GM19397 (cell line): ENCODE results near the gene OXLD1.

Source experiments
- ATAC-seq: cut with Tn5 transposase; IDR thresholded peaks from one replicate; pipeline ENCODE4 v1.9.1; 2021; ENCODE audit warnings: mild to moderate bottlenecking, moderate library complexity; ENCODE audit not compliant: unreplicated experiment

The OXLD1 gene

DNA sequence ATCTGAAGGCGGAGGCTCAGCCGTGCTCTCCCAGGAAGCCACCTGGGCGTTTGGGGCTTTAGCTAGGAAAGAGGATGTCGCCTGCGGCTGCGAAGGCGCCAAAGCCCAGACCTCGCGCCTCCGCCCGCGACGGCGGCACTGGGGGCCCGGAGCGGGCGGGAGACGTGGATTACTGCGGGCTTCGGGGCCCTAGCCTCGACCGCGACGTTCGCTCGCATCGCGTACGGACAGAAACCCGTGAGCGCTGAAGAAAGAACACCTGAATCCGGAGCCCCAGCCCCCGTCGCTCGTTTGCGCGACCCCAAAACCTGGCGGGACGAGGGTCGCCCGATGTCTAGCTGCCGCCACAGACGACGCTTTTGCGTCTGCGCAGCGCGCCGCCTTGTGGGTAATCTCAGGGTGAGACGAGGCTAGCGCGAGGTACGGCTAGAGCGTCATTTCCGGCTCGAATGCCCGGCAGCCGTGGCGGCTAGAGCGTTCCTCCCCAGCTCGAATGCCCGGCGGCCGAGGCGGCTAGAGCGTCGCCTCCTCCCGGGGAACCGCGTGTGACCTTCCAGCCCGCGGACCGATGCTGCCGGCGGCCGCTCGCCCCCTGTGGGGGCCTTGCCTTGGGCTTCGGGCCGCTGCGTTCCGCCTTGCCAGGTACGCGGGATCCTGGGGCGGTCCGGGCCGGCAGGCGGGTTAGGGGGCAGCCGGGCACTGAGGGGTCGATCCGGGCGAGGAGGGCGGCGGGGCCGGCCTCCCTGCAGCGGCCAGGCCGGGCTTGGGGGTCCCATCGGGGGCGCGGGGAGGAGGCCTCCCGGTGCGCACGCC, 36.7 kb upstream of the OXLD1 start, which contains the start of gene MRPL12:
TSS of gene MRPL12 (plus strand) at position 434 of the 813 bp plus-strand sequence. CDS start at position 569, 135 bp downstream.
- peak; percentile 81 for ATAC-seq

DNA sequence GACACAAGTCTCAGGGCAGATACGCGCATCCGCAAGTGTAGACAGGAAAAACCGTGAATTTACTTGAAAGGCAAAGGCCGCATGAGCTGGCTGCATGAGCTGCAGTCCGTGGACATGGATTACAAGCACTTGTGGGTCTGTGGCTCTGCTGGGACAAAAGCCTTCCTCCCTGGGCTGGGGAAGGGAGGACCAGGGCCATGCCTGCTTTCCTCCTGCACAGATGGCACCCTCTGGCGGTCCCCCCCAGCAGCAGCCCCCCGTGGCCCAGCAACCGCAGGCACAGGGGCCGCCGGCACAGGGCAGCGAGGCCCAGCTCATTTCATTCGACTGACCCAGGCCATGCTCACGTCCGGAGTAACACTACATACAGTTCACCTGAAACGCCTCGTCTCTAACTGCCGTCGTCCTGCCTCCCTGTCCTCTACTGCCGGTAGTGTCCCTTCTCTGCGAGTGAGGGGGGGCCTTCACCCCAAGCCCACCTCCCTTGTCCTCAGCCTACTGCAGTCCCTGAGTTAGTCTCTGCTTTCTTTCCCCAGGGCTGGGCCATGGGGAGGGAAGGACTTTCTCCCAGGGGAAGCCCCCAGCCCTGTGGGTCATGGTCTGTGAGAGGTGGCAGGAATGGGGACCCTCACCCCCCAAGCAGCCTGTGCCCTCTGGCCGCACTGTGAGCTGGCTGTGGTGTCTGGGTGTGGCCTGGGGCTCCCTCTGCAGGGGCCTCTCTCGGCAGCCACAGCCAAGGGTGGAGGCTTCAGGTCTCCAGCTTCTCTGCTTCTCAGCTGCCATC, 35.1 kb upstream of the OXLD1 start:
- ATAC-seq, result no peak

DNA sequence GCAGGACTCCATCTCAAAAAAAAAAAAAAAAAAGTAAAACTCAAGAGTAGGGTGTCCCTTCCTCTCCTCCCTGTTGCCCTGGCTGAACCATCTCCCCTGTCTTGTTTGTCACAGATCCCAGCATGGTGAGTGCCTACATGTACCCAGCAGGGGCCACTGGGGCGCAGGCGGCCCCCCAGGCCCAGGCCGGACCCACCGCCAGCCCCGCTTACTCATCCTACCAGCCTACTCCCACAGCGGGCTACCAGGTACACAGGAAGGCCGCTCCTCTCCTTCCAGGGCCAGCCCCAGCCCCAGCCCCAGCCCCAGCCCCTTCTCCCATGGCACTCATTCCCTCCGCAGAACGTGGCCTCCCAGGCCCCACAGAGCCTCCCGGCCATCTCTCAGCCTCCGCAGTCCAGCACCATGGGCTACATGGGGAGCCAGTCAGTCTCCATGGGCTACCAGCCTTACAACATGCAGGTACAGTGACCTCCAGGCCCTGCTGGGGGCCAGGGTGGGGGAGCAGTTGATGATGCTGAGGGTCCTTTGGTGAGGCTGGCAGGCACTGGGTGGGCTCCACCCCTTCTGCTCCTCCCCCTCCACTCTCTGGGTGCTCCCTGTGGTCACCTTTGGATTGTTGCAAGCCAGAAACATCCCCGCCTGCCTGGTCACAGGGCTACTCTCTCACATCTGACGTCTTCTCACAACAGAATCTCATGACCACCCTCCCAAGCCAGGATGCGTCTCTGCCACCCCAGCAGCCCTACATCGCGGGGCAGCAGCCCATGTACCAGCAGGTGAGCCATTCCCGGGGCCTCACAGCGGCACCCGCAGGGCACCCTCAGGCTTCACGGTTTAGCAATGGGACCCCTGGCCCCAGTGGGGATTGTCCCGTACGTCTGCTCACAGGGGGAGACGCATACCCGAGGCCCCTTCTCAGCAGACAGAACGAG, 34.2 kb upstream of the OXLD1 start:
- no peak for ATAC-seq

DNA sequence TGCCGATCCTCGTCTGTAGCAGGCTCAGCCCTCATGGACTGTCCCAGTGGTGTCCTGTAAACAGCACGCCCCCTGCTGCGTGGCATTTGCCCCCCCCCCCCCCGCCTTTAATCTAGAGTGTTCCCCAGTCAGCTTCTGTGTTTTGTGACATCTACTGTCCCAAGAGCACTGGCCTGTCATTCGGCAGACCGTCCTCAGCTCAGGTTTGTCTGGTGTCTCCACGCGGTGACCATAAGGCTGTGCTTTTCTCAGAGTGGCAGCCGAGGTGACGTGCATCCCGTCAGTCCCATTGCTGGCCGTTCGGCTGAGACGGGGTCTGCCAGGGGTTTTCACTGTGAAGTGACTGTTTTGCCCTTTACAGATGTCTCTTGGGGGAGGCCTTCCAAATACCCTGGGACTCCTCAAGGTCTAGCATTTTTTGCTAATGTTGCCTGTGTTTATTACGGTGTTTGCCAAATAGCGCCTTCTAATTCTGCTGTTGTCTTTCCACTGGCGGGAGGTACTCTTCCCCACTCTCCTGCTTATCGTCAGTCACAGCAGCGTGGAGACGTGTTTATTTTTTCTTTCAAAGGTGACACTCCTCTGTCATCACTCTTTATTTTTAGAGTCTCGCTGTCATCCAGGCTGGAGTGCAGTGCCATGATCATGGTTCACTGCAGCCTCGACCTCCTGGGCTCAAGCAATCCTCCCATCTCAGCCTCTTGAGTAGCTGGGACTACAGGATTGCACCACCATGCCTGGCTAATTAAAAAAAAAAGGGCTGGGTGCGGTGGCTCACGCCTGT, 31.0 kb upstream of the OXLD1 start:
- no peak for ATAC-seq

DNA sequence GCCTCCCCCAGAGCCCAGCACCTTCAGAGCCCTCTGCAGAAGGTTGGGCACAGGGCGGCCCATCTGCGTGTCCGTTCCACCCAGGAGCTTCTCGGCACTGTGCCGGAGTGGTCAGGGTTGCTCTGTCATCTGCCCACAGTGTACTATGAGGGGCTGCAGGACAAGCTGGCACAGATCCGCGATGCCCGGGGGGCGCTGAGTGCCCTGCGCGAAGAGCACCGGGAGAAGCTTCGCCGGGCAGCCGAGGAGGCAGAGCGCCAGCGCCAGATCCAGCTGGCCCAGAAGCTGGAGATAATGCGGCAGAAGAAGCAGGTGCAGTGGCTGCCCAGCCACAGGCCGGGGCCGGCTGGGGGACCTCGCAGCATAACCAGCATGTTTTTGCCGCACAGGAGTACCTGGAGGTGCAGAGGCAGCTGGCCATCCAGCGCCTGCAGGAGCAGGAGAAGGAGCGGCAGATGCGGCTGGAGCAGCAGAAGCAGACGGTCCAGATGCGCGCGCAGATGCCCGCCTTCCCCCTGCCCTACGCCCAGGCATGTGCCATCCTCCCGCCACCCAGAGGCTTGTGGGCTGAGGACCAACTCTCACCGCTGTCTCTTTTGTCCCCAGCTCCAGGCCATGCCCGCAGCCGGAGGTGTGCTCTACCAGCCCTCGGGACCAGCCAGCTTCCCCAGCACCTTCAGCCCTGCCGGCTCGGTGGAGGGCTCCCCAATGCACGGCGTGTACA, 30.0 kb upstream of the OXLD1 start:
- no peak for ATAC-seq

DNA sequence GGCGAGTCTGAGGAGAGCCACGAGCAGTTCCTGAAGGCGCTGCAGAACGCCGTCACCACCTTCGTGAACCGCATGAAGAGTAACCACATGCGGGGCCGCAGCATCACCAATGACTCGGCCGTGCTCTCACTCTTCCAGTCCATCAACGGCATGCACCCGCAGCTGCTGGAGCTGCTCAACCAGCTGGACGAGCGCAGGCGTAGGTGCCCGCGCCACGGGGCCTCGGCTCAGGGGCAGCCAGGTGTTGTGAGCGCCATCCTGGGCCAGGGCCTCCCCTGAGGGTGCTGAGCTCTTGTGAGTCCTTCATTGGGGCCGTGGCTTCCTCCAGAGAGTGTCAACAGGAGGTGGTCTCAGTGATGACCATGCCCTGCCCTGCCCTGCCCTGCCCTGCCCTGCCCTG, 29.4 kb upstream of the OXLD1 start:
- no peak for ATAC-seq

DNA sequence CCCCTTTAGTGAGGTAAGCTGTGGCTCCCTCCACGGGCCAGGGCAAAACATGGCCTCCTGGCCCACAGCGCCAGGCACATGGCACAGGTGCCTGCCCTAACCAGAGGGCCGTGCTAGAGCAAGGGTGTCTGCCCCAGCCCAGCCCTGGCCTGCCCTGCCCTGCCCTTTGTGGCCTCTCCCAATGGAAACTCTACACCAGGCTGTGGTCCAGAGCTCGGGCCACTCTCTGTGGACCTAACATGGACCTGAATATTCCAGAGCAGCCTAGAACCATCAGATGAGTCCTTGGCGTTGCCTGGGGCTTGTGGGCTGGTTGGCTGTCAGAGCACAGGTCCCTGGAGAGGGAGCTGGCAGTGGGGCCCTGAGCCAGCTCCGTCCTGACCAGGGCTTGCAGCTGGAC, 28.8 kb upstream of the OXLD1 start:
- ATAC-seq, result no peak

DNA sequence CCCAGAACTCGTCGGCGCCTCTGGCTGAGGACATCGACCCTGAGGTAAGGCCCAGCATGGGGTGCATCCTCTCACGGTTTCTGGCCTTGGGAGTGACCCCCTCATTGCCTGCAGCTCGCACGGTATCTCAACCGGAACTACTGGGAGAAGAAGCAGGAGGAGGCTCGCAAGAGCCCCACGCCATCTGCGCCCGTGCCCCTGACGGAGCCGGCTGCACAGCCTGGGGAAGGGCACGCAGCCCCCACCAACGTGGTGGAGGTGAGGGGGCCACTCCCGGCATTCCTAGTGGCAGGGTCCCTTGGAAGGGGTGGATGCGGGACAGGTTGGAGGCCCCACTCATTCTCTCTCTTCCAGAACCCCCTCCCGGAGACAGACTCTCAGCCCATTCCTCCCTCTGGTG, 28.4 kb upstream of the OXLD1 start:
- ATAC-seq, result no peak

DNA sequence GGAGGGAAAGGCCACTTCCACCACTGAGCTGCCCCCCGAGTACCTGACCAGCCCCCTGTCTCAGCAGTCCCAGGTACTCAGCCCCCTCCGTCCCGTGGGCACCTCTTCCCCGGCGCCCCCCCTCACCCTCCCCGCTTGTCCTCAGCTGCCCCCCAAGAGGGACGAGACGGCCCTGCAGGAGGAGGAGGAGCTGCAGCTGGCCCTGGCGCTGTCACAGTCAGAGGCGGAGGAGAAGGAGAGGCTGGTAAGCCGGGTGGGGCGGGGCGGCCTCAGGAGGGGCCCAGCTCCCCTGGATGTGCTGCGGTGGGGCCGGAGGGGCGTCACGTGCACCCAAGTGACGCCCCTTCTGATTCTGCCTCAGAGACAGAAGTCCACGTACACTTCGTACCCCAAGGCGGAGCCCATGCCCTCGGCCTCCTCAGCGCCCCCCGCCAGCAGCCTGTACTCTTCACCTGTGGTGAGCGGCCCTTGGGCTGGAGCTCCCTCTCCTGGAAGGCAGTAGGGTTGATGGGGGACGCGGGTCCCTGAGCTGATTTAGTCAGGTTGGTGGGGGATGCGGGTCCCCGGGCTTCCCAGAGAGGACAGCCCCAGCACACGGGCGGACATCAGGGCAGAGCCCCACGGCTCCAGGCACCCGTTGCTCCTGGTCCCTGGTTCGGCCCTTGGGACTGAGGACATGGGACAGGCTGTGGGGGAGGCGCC, 27.3 kb upstream of the OXLD1 start:
- no peak for ATAC-seq

DNA sequence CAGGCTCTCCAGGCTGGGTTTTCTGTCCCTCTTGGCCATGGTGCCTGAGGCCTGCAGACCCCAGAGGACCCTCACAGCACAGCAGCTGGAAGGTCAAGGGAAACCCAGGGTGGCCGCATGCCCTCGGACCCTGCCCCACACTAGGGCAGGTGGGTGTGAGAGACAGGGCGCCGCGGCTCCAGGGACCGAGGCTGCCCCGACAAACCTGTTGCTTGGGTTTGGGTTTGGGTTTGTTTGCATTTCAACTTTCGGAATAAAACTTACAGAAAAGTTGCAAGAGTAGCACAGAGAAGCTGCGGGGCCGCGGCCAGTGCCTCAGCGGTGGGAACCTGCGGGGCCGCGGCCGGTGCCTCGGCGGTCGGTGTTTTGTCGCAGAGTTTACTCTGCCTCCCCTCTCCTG, 25.2 kb upstream of the OXLD1 start:
- ATAC-seq, result no peak

DNA sequence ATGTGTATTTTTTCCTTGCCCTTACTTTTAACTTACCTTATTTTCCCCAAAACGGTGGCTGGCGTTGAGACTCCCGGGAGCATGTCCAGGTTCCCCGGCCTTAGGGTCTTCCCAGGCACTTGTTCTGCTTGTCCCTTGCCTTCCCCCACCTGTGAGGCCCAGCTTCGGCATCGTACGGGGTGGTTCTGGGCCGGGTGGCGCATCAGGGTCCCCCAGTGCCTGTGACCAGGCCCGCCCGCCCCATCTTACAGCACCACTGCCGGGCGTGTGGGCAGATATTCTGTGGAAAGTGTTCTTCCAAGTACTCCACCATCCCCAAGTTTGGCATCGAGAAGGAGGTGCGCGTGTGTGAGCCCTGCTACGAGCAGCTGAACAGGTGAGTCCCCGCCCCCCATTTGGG, 24.8 kb upstream of the OXLD1 start:
- ATAC-seq, result no peak

DNA sequence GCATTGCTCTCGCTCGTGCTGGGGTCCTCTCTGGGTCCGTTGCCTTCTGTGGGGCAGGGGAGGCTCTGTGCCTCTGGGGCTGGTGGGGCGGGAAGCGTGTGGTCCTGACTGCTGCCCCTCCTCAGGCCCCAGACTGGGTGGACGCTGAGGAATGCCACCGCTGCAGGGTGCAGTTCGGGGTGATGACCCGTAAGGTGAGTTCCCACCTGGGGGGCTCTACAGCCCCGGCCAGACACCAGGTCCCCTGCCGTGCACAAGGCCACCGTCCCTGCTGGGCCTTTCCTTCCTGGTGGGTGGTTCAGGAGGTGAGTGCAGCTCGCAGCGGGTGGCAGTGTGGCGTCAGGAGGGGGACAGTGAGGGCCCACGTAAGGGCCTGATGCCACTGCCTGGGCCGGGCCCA, 24.1 kb upstream of the OXLD1 start:
- no peak for ATAC-seq

DNA sequence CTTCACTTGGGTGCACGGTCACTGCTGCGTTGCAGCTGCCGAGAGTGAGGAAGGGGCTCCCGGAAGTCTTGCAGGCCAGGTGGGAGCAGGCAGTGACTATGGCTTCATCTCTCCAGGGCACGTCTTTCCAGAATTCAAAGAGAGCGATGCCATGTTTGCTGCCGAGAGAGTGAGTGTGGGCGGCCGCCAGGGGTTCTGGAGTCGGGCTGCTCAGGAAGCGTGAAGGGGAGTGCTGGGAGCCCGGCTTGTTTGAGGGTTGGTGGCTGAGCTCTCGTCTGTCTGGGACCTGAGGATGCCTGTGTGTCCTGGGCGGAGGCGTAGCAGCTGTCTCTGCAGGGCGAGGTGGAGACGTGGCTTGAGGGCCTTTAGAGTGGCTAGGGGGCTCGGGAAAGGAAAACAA, 23.7 kb upstream of the OXLD1 start:
- ATAC-seq, result no peak

DNA sequence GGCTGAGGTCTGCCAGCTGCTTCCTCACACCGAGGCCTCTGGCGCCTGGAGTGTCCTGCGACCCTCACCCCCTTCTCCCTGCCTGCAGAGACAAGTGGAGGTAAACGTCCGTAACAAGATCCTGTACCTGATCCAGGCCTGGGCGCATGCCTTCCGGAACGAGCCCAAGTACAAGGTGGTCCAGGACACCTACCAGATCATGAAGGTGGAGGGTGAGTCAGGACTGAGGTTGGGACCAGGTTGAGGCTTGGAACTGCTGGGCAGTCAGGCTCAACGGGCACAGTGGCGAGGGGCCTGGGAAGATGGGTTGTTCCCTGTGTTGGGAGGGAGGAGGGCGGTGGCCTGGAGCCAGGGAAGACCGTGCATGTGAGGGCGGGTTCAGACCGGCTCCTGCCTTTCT, 22.2 kb upstream of the OXLD1 start:
- ATAC-seq, result no peak

DNA sequence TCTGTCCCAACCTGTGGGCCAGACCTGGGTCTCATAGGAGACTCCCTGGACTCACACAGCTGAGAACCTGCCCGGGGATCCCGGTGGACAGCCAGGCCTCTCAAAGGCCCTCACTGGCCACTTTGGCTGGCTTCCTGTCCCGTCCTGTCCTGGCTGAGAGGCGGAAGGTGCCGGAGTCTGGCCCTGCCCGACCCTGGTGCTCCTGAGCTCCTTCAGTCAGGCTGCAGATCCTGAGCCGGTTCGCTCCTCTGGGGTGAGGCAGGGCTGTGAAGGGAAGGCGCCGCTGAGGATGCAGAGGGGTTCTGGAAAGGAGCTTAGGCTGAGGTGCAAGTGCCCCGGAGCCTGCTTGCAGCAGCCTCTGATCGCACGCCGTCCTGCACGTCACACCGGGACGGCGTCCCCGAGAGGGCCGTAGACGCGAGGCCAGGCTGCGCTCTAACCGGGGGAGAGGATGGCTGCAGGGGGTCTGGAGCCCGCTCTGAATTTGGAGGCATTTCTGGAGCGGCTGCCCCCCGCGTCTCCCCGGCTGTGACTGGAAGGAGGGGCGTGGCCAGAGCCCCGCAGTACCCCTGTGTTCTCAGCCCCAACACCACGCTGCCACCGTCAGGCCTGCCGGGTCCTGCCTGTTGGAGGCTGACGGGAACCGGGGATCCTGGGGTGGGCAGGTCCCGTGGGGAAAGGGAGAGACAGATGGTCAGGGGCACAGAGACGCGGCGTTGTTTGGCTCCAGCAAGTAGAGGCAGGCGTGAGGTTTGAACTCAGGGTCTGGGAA, 21.6 kb upstream of the OXLD1 start:
- no peak for ATAC-seq

DNA sequence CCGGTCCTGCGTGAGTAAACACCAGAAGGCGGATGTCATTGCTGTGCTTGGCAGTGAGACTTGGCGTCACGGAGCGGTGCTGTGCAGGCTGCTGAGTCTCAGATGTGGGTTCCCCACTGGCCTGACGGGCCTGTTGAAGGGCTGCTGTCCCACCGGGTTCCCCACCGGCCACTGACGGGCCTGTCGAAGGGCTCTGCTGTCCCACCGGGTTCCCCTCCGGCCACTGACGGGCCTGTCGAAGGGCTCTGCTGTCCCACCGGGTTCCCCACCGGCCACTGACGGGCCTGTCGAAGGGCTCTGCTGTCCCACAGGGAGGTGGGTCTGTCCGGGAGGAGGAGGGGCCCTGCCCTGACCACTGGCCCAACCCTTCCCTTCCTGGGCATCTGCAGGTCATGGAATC, 20.2 kb upstream of the OXLD1 start:
- ATAC-seq, result no peak

DNA sequence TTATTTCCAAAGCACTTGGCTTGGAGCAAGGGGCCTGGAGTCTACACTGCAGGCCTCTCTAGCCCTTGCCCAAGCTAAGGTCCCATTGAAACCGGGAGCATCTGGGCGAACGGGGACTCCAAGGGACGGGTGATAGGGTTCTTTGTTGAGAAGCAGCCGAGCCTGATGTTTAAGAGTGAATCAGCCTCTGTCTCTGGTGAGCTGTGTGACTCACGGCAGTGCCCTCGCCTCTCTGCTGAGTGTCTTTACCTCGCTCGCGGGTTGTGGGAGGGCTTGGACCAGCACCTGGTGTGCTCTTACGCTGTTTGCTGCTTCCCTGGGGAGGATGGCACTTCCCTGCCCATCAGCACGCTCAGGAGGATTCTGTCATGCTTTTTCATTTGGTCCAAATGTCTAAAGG, 18.7 kb upstream of the OXLD1 start:
- ATAC-seq, result no peak

DNA sequence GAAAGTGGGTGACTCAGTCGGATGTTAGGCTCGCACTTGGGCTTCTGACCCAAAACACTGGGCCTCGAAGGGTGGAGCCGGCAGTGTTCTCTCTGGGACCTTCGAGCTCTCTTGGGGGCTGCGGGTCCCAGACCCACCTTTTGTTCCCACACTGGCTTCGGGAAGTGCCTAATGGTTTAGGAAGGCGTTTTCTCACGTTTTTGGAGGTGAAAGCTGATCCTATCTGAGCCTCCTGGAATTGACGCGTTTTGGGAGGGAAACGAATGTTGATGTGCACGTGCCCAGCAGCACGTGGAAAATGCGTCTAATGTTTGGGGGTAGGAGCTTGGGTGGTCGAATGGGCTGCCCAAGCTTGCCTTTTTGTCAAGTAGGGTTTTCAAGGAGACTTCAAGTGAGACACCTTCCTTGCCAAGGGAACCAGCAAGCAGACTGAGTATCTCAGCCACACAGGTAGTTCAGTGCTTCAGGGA, 18.1 kb upstream of the OXLD1 start:
- no peak for ATAC-seq
